PC-9 (cell line): ENCODE data around the gene RPL41.

ENCODE experiments used
- EZH2 ChIP-seq: fragments of 200-600 bp; sonication (generic); IDR thresholded peaks from 2 replicates; pipeline ENCODE4 v1.8.0; 2017; ENCODE audit warnings: antibody characterized with exemption, low read depth
- TF ChIP-seq, protein P1 (sequence below): fragments of 200-600 bp; sonication (generic); conservative IDR thresholded peaks from 2 replicates; pipeline ENCODE4 v1.6.1; 2017; ENCODE audit warnings: mixed run types, antibody characterized with exemption, mild to moderate bottlenecking, moderate library complexity

DNA sequence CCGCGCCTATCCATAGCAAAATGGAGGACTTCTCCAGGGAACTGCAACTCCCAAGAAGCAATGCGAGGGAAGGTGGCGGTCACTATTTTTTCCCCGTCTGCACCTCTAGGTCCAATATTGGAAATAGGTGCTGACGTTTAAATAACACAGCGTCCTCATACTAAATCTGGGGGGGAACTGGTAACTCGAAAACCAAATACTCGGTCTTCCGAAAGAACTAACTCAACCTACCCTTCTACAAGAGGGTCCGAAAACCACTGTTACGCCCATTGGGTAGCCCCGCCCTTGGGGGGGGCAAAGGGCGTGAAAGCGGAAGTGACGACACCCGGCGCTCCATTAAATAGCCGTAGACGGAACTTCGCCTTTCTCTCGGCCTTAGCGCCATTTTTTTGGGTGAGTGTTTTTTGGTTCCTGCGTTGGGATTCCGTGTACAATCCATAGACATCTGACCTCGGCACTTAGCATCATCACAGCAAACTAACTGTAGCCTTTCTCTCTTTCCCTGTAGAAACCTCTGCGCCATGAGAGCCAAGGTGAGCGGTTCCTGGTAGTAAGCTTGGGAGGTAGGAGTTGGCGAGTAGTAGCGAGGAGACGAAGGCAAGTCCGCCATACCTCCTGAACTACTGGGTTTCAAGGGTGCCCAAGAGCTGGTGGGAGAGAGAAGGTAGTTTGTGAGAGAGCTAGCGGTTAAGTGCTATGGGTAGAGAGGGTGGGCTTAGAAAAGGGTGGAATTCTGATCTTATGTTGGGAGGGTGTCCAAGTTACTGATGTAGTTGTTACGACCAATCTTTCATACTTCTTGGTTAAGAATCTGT is at the start of gene RPL41:
- TF ChIP-seq, protein P1, sequence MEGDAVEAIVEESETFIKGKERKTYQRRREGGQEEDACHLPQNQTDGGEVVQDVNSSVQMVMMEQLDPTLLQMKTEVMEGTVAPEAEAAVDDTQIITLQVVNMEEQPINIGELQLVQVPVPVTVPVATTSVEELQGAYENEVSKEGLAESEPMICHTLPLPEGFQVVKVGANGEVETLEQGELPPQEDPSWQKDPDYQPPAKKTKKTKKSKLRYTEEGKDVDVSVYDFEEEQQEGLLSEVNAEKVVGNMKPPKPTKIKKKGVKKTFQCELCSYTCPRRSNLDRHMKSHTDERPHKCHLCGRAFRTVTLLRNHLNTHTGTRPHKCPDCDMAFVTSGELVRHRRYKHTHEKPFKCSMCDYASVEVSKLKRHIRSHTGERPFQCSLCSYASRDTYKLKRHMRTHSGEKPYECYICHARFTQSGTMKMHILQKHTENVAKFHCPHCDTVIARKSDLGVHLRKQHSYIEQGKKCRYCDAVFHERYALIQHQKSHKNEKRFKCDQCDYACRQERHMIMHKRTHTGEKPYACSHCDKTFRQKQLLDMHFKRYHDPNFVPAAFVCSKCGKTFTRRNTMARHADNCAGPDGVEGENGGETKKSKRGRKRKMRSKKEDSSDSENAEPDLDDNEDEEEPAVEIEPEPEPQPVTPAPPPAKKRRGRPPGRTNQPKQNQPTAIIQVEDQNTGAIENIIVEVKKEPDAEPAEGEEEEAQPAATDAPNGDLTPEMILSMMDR: 0 out of 2 replicates have a peak, but pooled peaks have one; percentile 18
- no peak for TF ChIP-seq EZH2
